ENCODE measurements around the gene GPSM1.

GPSM1 gene

DNA sequence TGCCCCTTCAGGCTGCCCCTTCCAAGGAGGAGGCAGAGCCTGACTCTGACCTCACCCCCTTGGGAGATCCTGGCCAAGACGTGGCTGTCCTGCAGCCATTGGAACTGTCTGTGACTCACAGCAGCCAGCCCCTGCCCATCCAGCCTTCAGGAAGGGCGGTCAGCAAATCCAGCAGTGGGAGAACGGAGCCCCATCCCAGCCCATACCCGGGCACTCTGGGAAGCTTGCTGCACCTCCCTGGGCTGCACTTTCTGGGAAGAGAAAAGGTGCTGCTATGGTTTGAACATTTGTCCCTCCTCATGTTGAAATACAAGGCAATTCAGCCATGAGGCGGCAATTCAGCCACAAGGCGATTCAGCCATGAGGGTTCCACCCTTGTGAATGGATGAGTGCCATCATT is 47.9 kb upstream of the GPSM1 start:
- Histone ChIP-seq H3K27me3 (ENCODE audit: insufficient read depth, poor library complexity, severe bottlenecking) (peaks cover 13% of the 10 kb centered on the region), H3K27ac (replicated peaks) (no peak overlapping the region), H3K4me3 (replicated peaks; ENCODE audit: insufficient read depth, low read length) (no peak overlapping the region)
- TF ChIP-seq SPI1 (IDR thresholded peaks at IDR 0.05; ENCODE audit: borderline replicate concordance, low read depth), result no peak
- TF ChIP-seq POLR2AphosphoS5 (IDR thresholded peaks at IDR 0.05; ENCODE audit: low read depth), result no peak
- TF ChIP-seq, protein P1, sequence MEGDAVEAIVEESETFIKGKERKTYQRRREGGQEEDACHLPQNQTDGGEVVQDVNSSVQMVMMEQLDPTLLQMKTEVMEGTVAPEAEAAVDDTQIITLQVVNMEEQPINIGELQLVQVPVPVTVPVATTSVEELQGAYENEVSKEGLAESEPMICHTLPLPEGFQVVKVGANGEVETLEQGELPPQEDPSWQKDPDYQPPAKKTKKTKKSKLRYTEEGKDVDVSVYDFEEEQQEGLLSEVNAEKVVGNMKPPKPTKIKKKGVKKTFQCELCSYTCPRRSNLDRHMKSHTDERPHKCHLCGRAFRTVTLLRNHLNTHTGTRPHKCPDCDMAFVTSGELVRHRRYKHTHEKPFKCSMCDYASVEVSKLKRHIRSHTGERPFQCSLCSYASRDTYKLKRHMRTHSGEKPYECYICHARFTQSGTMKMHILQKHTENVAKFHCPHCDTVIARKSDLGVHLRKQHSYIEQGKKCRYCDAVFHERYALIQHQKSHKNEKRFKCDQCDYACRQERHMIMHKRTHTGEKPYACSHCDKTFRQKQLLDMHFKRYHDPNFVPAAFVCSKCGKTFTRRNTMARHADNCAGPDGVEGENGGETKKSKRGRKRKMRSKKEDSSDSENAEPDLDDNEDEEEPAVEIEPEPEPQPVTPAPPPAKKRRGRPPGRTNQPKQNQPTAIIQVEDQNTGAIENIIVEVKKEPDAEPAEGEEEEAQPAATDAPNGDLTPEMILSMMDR (IDR thresholded peaks at IDR 0.05; ENCODE audit: insufficient read depth, low read length), result no peak
- no peak for TF ChIP-seq GABPA (IDR thresholded peaks at IDR 0.05; ENCODE audit: low read depth)
- TF ChIP-seq, protein P2, sequence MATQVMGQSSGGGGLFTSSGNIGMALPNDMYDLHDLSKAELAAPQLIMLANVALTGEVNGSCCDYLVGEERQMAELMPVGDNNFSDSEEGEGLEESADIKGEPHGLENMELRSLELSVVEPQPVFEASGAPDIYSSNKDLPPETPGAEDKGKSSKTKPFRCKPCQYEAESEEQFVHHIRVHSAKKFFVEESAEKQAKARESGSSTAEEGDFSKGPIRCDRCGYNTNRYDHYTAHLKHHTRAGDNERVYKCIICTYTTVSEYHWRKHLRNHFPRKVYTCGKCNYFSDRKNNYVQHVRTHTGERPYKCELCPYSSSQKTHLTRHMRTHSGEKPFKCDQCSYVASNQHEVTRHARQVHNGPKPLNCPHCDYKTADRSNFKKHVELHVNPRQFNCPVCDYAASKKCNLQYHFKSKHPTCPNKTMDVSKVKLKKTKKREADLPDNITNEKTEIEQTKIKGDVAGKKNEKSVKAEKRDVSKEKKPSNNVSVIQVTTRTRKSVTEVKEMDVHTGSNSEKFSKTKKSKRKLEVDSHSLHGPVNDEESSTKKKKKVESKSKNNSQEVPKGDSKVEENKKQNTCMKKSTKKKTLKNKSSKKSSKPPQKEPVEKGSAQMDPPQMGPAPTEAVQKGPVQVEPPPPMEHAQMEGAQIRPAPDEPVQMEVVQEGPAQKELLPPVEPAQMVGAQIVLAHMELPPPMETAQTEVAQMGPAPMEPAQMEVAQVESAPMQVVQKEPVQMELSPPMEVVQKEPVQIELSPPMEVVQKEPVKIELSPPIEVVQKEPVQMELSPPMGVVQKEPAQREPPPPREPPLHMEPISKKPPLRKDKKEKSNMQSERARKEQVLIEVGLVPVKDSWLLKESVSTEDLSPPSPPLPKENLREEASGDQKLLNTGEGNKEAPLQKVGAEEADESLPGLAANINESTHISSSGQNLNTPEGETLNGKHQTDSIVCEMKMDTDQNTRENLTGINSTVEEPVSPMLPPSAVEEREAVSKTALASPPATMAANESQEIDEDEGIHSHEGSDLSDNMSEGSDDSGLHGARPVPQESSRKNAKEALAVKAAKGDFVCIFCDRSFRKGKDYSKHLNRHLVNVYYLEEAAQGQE (IDR thresholded peaks at IDR 0.05; ENCODE audit: insufficient replicate concordance, low read depth), result no peak
- DNase-seq (ENCODE audit: low read depth in 1 of 2, low spot score in 1 of 2), result no peak

DNA sequence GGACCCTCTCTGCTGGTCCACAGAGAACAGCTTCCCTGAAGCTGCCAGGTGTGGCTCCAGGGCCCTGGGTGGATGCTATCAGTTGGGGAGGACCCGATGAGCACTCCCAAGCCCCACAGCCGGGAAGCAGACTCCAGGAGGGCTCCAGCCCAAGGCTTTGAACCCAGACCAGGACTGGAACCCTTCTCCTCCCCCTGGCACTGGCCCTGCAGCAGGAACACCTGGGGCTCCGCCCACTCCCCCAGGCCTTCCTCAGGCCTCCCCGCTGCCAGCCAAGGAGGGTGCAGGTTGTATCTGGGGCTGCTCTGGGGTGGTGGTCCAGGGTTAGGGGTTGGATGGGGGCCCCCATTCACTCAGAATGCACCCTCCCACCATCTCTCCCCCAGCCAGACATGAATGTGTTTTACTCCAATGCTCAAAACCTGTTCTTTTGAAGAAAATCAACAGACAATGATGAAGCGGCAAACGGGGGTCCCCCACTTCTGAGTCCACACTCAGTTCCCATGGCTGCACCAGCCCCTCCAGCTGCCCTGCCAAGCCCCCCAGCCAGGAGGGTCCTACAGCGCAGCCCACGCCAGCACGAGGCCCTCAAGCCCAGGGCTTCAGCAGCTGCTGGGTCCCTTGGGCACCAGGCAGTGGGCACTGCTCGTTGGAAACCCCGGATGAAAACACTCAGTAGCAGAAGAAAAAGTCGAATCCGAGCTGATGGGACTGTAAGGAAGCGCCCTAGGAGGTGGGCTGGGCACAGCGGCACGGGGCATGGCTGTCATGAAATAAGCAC is 46.6 kb upstream of the GPSM1 start:
- TF ChIP-seq, protein P2 (IDR thresholded peaks at IDR 0.05; ENCODE audit: insufficient replicate concordance, low read depth), result no peak
- TF ChIP-seq SPI1 (IDR thresholded peaks at IDR 0.05; ENCODE audit: borderline replicate concordance, low read depth), result no peak
- no peak for TF ChIP-seq POLR2AphosphoS5 (IDR thresholded peaks at IDR 0.05; ENCODE audit: low read depth)
- no peak for TF ChIP-seq GABPA (IDR thresholded peaks at IDR 0.05; ENCODE audit: low read depth)
- TF ChIP-seq, protein P1 (IDR thresholded peaks at IDR 0.05; ENCODE audit: insufficient read depth, low read length), result no peak
- no peak for DNase-seq (ENCODE audit: low read depth in 1 of 2, low spot score in 1 of 2)
- Histone ChIP-seq H3K4me3 (replicated peaks; ENCODE audit: insufficient read depth, low read length) (no peak overlapping the region), H3K27ac (replicated peaks) (no peak overlapping the region), H3K27me3 (ENCODE audit: insufficient read depth, poor library complexity, severe bottlenecking) (peaks cover 5% of the 10 kb centered on the region)

DNA sequence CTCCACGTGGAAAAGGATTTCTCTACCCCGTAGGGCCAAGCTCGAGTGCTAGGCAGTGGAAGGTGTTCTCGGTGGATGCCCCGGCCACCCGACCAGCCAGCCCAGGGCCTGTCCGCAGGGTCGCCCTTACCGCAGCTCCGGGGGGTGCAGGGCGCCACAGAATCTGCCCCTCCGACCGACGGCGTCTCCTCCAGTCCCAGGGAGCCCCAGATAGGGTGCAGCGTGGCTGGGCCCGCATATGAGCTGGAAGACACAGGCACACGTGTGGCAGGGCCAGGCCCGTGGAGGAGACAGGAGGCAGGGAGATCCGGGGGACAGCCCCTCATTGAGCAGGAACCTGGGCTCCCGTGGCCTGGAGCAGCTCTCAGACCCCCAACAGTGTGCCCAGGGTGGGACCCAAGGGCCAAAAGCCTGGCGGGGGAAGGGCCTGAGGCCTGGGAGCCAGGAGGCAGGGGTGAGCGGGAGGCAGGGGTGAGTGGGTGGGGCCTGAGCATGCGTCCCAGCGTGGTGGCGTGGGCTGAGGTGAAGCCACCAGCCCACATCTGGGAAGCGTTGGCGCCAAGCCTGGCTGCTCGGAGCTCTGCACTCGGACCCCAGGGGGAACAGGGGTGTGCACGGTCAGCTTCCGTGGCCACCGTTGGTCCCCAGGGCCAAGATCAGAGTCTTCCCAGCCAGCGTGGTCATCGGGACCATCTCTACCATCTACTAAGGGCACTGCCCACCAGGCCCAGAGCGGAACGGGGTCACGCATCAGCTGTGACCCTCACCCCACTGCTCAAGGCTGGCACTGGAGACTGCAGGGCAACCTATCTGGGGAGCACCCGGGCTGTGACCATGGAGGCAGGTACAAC is 45.7 kb upstream of the GPSM1 start:
- no peak overlapping the region for H3K4me3 ChIP-seq (replicated peaks; ENCODE audit: insufficient read depth, low read length)
- TF ChIP-seq GABPA (IDR thresholded peaks at IDR 0.05; ENCODE audit: low read depth) (no peak), POLR2AphosphoS5 (IDR thresholded peaks at IDR 0.05; ENCODE audit: low read depth) (no peak), SPI1 (IDR thresholded peaks at IDR 0.05; ENCODE audit: borderline replicate concordance, low read depth) (no peak)
- peaks cover 4% of the 10 kb centered on the region for H3K27me3 ChIP-seq (ENCODE audit: insufficient read depth, poor library complexity, severe bottlenecking)
- H3K27ac ChIP-seq (replicated peaks), result no peak overlapping the region
- no peak for DNase-seq (ENCODE audit: low read depth in 1 of 2, low spot score in 1 of 2)

DNA sequence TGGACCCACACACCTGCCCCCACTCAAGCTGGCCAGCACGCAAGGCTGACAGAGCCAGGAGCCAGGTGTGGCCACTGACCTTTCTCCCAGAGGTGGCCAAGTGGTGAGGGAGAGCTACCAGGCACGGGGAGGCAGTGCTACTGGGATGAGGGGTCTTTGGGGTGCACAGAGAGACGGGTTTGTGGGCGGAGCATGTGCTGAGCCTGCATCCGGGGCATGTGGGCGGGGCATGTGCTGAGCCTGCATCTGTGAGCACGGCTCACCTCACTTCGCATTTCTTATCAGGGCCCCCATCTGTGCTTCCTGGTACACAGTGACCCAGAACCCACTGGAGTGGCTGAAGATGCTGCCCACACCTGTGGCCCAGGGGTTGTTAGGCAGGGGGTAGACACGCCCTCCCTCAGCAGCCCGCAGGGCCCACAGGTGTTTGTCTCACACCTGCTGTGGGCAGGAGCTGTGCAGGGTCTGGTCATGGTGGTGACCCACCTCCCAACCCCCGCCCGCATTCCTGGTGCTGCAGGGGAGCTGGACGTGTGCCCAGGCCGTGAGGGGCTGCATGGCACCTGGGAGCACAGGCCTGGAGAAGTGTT is 45.0 kb upstream of the GPSM1 start:
- H3K27ac ChIP-seq (replicated peaks), result no peak overlapping the region

More for the DNA sequence above, 45.0 kb upstream of the GPSM1 start:
- TF ChIP-seq, protein P2 (IDR thresholded peaks at IDR 0.05; ENCODE audit: insufficient replicate concordance, low read depth), result no peak
- TF ChIP-seq POLR2AphosphoS5 (IDR thresholded peaks at IDR 0.05; ENCODE audit: low read depth) (no peak), SPI1 (IDR thresholded peaks at IDR 0.05; ENCODE audit: borderline replicate concordance, low read depth) (no peak), GABPA (IDR thresholded peaks at IDR 0.05; ENCODE audit: low read depth) (no peak)
- TF ChIP-seq, protein P1 (IDR thresholded peaks at IDR 0.05; ENCODE audit: insufficient read depth, low read length), result no peak
- no peak for DNase-seq (ENCODE audit: low read depth in 1 of 2, low spot score in 1 of 2)
- H3K4me3 ChIP-seq (replicated peaks; ENCODE audit: insufficient read depth, low read length), result no peak overlapping the region
- H3K27me3 ChIP-seq (ENCODE audit: insufficient read depth, poor library complexity, severe bottlenecking), result peaks cover 6% of the 10 kb centered on the region

Data from HL-60 (cell line).